Spinal cord (tissue), 10 donors: ENCODE results near the gene ASPSCR1. TPM values are rescaled to one million over a fixed set of nuclear protein-coding genes. Genes with fewer than 3 reads are reported as not detected.

Experiments used
- DNase-seq, 6 donors: peaks; one replicate each; pipeline versions ENCODE4 v3.0.0 to v3.0.0-alpha.2; 2013 to 2015; ENCODE audit warnings: low spot score in 6 of 6, low read depth in 4 of 6
- H3K27ac ChIP-seq: one replicate; pipeline ENCODE4 v1.5.1; 2013; ENCODE audit warnings: low read depth, low read length, control low read depth
- H3K27me3 ChIP-seq: one replicate; pipeline ENCODE4 v1.6.1; 2013; ENCODE audit warnings: low read length; ENCODE audit not compliant: control insufficient read depth, insufficient read depth
- H3K36me3 ChIP-seq: one replicate; pipeline ENCODE4 v1.6.1; 2013; ENCODE audit warnings: low read length; ENCODE audit not compliant: control insufficient read depth, insufficient read depth
- H3K4me1 ChIP-seq: one replicate; pipeline ENCODE4 v1.6.1; 2013; ENCODE audit warnings: low read length; ENCODE audit not compliant: control insufficient read depth, insufficient read depth
- H3K4me3 ChIP-seq: one replicate; pipeline ENCODE4 v1.5.1; 2013; ENCODE audit warnings: low read depth, low read length, control low read depth
- H3K9me3 ChIP-seq: one replicate; pipeline ENCODE4 v1.6.1; 2013; ENCODE audit warnings: low read length; ENCODE audit not compliant: control insufficient read depth, insufficient read depth
- WGBS: methylation state at CpG from one replicate; pipeline ENCODE4 v1.1.5; 2013; ENCODE audit warnings: missing lambda C conversion rate; ENCODE audit not compliant: insufficient coverage; 5-methylcytosine and 5-hydroxymethylcytosine counted together
- polyA plus RNA-seq, 2 donors: library from polyadenylated mRNA; unstranded; fragments of 120-200 nt; gene quantifications; one replicate each; pipeline ENCODE4 v1.2.1, GENCODE V29; 2013; ENCODE audit not compliant: insufficient read length in 2 of 2
- total RNA-seq, 2 donors: library from RNA; depleted of rRNA in 1 of 2; stranded (reverse); fragments of 120-200 nt in 1 of 2; fragments of >200 nt in 1 of 2; gene quantifications; one replicate each; pipeline versions ENCODE4 v1.2.3 to v1.2.4, GENCODE V29; 2013 to 2014
- donor health status: healthy.

The ASPSCR1 gene
- total and polyA plus RNA-seq, 4 donors, result 22.3 to 53.7 (median 40.9) TPM

DNA sequence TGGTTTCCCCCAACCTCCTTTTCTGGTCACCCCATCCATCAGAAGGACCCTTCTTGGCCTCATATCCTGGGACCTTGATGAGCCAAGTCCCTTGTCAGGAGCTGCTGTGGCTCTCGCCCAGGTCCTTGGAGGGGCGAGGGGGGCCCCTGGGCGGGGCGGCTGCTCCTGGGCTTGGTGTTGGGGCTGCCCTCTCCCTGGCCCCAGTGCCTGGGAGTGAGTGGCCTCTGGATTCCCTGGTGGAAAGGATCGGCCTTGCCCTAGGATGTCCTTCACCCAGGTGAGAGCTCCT, 10.2 kb upstream of the ASPSCR1 start:
- peak overlapping the region; percentile 25 for H3K27ac ChIP-seq
- peaks cover 27% of the 10 kb centered on the region for H3K4me1 ChIP-seq
- 53% methylated on average over 5 of the region's 5 CpGs for WGBS
- H3K36me3 ChIP-seq, result no peaks in the 10 kb centered on the region
- no peak overlapping the region for H3K4me3 ChIP-seq
- no peaks in the 10 kb centered on the region for H3K9me3 ChIP-seq
- peak in 1 of 6 donors; percentile 16 for DNase-seq
- H3K27me3 ChIP-seq, result peaks cover 21% of the 10 kb centered on the region

DNA sequence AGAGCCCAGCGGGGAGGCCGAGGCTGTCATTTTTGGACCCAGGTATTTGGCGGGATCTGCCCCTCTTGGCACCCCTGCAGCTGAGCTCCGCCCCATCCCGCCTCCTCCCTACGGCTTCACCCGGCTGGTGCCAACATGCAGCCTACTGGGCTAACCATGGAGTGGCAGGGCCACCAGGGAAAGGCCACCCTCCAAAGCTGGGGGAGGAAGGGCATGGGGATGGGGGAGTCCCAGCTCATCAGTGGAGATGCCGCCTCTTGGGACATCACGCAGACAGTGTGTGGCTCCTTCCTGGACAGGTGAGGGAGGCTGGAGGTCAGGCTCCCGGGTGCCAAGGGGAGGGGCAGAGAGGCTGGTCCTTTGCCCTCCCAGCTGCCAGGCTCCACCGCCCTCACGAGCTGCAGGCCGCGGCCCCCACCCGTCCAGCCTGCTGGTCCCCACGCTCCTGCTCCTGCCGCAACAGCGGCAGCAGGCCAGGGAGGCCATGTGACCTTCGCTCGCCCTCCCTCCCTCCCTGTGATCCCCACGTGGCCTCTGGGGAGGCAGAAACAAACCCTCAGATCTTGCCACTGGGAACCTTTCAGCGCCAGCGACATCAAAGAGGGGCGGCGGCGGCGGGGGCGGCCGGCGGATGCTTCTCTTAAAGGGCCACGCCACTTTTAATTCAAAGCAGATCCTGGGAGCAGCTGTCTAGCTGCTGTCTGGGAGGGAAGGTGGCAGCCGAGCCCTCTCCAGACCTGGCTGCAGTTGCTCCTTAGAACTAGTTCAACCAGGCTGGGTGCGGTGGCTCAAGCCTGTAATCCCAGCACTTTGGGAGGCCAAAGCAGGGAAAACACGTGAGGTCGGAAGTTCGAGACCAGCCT, 9.7 kb upstream of the ASPSCR1 start:
- WGBS, result 19% methylated on average over 32 of the region's 36 CpGs
- peak overlapping the region; percentile 16 for H3K4me3 ChIP-seq
- DNase-seq, result peak in 3 of 6 donors; percentile 42 to 84 (median 75)
- H3K4me1 ChIP-seq, result peaks cover 27% of the 10 kb centered on the region
- H3K36me3 ChIP-seq, result no peaks in the 10 kb centered on the region
- H3K27me3 ChIP-seq, result peaks cover 15% of the 10 kb centered on the region
- H3K9me3 ChIP-seq, result no peaks in the 10 kb centered on the region
- H3K27ac ChIP-seq, result peak overlapping the region; percentile 15

DNA sequence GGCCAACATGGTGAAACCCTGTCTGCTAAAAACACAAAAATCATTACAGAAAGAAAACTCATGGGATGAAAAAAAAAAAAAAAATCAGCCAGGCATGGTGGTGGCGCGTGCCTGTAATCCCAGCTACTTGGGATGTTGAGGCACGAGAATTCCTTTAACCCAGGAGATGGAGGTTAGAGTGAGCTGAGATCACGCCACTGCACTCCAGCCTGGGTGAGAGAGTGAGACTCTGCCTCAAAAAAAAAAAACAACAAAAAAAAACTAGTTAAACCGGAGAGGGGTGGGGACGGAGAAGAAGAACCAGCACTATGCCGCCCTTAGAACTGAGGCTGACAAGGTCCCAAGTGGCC, 9.1 kb upstream of the ASPSCR1 start:
- no peaks in the 10 kb centered on the region for H3K9me3 ChIP-seq
- no peak for DNase-seq
- H3K36me3 ChIP-seq, result no peaks in the 10 kb centered on the region
- peaks cover 11% of the 10 kb centered on the region for H3K27me3 ChIP-seq
- H3K27ac ChIP-seq, result peak overlapping the region; percentile 15
- H3K4me1 ChIP-seq, result peaks cover 27% of the 10 kb centered on the region
- WGBS, result 69% methylated on average over 3 of the region's 7 CpGs
- H3K4me3 ChIP-seq, result no peak overlapping the region

DNA sequence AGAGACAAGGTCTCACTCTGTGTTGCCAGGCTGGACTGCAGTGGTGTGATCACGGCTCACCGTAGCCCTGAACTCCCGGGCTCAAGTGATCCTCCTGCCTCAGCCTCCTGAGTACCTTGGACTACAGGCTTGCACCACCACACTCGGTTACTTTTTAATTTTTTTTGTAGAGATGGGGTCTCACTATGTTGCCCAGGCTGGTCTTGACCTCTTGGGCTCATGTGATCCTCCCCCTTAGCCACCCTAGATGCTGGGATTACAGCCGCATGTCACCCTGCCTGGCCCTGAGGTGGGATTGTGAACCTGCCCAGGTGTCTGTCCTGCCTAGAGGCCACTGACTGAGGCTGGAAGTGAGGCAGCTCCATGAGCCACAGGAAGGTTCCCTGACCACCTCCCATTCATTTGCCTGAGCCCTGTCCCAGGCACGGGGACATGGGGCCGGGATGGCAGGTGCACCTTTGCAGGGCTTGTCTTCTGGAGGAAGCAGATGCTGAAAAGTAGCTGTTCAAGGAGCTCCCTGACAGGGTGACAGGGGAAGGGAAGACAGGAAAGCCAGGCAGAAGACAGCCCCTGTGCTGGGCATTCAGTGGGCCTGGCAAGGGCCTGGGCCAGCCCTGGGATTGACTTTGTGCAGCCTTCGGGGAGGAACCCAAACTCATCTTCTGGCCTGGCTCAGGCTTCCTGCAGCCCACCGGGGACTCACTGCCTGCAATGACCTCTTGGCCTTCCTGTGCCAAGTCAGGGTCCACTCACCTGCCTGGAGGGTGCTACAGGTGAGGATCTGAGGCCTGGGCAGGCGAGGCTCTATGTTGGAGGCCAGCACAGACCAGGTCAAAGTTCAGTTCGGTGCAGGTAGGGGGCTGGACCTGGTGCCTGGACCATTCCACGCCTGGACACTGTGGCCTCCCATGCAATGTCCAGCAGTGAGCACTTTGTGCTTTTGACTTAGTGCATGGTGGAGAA, 8.3 kb upstream of the ASPSCR1 start:
- no peaks in the 10 kb centered on the region for H3K9me3 ChIP-seq
- H3K4me3 ChIP-seq, result no peak overlapping the region
- H3K36me3 ChIP-seq, result no peaks in the 10 kb centered on the region
- H3K27ac ChIP-seq, result no peak overlapping the region
- DNase-seq, result no peak
- 92% methylated on average over 11 of the region's 12 CpGs for WGBS
- peaks cover 5% of the 10 kb centered on the region for H3K27me3 ChIP-seq
- peaks cover 27% of the 10 kb centered on the region for H3K4me1 ChIP-seq

GRCh38 chr17:81973432-81973831, 4.0 kb upstream of the ASPSCR1 start:
- H3K4me1 ChIP-seq, result peaks cover 20% of the 10 kb centered on the region
- no peak for DNase-seq

DNA sequence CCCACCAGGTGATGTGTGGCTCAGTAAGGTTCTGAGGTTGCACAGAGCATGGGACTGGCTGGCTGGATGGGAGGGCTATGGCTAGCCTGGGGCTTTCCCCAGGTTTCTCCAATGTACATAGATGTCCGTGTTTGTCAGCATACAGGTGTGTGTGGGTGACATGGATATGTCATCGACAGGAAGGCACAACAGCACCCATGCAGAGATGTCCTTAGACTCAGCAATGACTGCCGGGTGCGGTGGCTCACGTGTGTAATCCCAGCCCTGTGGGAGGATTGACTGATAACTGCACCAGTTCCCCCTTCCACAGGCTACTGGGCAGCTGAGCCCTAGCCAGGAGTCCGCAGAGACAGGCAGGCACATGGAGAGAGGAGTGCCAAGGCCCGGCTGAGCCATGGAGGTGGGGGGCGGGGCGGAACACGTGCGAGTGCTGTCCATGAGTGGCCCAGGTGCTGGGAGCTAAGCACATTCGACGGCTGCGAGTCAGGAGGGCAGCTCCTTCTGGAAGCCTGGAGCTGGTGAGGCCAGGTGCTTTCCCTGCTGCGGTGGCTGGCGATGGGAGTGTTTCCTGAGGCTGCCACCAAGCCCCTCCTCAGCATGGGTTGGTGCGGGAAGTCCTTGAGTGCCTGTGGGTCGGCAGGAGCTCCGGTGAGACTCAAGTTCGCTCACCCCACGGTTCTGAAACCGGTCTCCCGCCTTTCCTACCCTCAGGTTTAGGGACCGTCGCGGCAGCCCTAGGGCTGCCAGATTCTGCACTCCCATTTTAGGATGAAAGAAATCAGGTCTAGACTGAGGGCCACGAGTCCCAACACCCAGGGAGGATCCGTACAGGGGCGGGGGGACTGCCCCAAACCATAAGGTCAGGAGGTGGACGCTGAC, 858 bp upstream of the ASPSCR1 start:
- Histone ChIP-seq H3K36me3 (peaks cover 24% of the 10 kb centered on the region), H3K9me3 (no peaks in the 10 kb centered on the region), H3K27me3 (no peaks in the 10 kb centered on the region), H3K4me1 (peaks cover 24% of the 10 kb centered on the region), H3K27ac (no peak overlapping the region), H3K4me3 (peak overlapping the region; percentile 60)
- no peak for DNase-seq
- WGBS, result 24% methylated on average over 30 of the region's 30 CpGs

More at GRCh38 chr17:81973432-81973831, 4.0 kb upstream of the ASPSCR1 start:
- Histone ChIP-seq H3K4me3 (no peak overlapping the region), H3K36me3 (peaks cover under 1% of the 10 kb centered on the region), H3K27ac (no peak overlapping the region), H3K27me3 (no peaks in the 10 kb centered on the region), H3K9me3 (no peaks in the 10 kb centered on the region)

DNA sequence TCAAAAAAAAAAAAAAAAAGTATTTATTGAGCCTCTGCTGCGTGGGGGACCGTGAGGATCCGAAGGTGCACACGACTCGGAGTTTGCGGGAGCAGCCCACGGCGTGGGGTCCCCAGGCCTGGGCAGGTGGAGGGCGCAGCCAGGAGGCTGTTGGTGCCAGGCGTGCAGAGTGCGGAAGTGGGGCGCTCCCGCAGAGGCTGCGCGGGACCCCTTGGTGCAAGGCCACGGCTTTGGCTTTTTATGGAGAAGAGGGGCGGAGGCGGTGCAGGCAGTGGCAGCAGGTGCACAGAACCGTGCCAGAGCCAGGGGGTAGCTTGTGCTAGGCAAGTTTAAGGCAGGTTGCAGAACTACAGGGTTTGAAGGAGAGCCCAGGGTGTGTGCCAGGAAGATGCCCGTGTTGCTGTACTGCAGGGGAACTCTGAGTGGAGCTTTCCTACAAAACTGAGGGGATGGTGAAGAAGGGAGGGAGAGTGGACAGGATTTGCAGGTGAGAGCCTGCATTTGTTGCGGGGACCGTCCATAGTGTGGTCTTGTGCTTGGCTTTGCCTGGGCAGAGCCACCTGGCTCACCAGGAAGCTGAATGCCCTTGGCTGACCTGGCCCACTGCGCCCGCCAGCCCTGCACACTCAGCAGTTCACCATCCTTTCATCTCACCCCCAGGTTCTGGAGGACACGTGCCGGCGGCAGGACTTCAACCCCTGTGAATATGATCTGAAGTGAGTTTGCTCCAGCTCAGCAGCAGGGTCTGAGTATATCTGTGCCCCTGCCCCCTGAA, 1.3 kb downstream of the ASPSCR1 start:
- no peak for DNase-seq
- Histone ChIP-seq H3K9me3 (no peaks in the 10 kb centered on the region), H3K36me3 (peaks cover 42% of the 10 kb centered on the region), H3K27ac (no peak overlapping the region), H3K4me3 (no peak overlapping the region), H3K4me1 (peaks cover 24% of the 10 kb centered on the region), H3K27me3 (no peaks in the 10 kb centered on the region)
- WGBS, result 87% methylated on average over 21 of the region's 27 CpGs

- Histone ChIP-seq H3K36me3 (peaks cover 56% of the 10 kb centered on the region), H3K27me3 (no peaks in the 10 kb centered on the region), H3K4me1 (peaks cover 24% of the 10 kb centered on the region), H3K4me3 (no peak overlapping the region), H3K27ac (no peak overlapping the region), H3K9me3 (no peaks in the 10 kb centered on the region)
- WGBS, result 100% methylated on average over 3 of the region's 4 CpGs
- no peak for DNase-seq
Observed at GRCh38 chr17:81980122-81980521, 2.7 kb downstream of the ASPSCR1 start.
